ENCODE data around the gene ABCA4. TPM values are rescaled to one million over a fixed set of nuclear protein-coding genes. Genes with fewer than 3 reads are reported as not detected.

Gene ABCA4
- total and polyA plus RNA-seq, 8 donors = 0.08 to 1.2 (median 0.37) TPM; not detected in 5

DNA sequence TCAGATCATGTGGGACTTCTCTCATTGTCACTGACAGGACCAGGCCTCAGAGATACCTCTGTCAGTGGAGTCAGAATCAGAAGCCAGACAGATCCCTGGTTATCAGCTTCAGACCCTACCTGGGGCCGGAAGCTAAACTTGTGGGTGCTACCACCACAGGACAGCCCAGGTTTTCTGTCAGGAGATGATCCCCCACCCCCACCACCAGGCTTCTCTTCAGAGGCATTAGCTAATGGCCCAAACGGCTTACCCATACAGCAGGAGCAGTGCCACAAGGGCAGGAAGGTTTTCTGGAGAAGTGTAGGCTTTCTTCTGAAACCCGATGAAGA lies 105.5 kb downstream of the ABCA4 start:
- 64 to 92% (median 88%) methylated on average over 3 of the region's 3 CpGs for WGBS, 5 donors
- Histone ChIP-seq H3K36me3 (no peaks in the 10 kb centered on the region), H3K27ac (no peak overlapping the region), H3K4me1 (peaks cover 3 to 8% (median 5%) of the 10 kb centered on the region in 4 donors), H3K27me3 (no peaks in the 10 kb centered on the region), H3K4me3 (no peak overlapping the region), H3K9me3 (no peaks in the 10 kb centered on the region)
- intact Hi-C loops (cut with DNase I; ENCODE audit: low total_unique reads) = no loop called here
- no peak for DNase-seq
- TF ChIP-seq, protein P1, sequence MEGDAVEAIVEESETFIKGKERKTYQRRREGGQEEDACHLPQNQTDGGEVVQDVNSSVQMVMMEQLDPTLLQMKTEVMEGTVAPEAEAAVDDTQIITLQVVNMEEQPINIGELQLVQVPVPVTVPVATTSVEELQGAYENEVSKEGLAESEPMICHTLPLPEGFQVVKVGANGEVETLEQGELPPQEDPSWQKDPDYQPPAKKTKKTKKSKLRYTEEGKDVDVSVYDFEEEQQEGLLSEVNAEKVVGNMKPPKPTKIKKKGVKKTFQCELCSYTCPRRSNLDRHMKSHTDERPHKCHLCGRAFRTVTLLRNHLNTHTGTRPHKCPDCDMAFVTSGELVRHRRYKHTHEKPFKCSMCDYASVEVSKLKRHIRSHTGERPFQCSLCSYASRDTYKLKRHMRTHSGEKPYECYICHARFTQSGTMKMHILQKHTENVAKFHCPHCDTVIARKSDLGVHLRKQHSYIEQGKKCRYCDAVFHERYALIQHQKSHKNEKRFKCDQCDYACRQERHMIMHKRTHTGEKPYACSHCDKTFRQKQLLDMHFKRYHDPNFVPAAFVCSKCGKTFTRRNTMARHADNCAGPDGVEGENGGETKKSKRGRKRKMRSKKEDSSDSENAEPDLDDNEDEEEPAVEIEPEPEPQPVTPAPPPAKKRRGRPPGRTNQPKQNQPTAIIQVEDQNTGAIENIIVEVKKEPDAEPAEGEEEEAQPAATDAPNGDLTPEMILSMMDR (IDR thresholded peaks at IDR 0.05) = no peak
- TF ChIP-seq EP300 (IDR thresholded peaks at IDR 0.05) (no peak), POLR2AphosphoS5 (IDR thresholded peaks at IDR 0.05) (no peak), POLR2A (IDR thresholded peaks at IDR 0.05) (no peak)

DNA sequence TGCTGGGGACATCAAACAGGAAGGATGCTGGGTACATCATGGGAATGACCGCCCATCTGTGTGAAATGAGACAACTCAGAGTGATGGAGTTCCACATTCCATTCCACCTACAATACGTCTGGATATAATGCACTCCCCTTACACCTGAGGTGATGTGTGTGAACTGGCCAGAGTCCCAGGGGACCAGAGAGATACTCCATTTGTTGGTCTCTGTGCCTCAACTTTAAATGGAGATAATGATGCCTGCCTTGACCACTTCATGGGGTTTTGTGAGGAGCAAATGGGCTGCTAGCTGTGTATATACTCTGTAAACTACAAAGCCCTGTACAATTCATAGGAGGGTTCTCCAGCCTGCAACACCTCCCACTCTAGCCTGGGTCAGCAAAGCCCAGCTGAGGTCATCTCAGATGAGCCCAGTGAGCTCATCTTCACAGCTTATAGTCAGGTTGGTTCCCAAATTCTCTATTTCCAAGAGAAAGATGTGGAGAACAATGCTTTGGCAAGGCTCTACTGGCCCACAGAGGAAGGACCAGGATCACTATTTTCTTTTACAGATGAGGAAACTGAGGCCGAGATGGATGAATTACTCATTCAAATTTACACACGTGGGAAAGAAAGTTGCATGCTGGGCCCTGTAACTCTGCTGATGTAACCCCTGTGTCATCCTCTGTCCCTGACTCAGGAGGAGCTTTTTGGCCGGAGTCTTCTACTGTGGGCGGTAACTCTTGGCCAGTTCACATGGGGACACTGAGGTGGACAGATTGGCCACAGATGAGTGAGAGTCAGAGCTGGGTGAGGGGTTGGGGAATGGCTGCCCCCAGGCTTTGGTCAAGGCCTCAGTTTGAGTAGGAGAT lies 106.1 kb downstream of the ABCA4 start:
- no peak overlapping the region for H3K4me3 ChIP-seq
- no peaks in the 10 kb centered on the region for H3K27me3 ChIP-seq
- H3K36me3 ChIP-seq = no peaks in the 10 kb centered on the region
- peaks cover 0 to 2% (median under 1%) of the 10 kb centered on the region in 4 donors for H3K4me1 ChIP-seq
- no peak for DNase-seq
- intact Hi-C loops (cut with DNase I; ENCODE audit: low total_unique reads) = no loop called here
- no peak for TF ChIP-seq POLR2AphosphoS5 (IDR thresholded peaks at IDR 0.05)
- TF ChIP-seq, protein P1 (IDR thresholded peaks at IDR 0.05) = no peak
- TF ChIP-seq POLR2A (IDR thresholded peaks at IDR 0.05) = no peak
- no peak for TF ChIP-seq EP300 (IDR thresholded peaks at IDR 0.05)
- H3K27ac ChIP-seq = no peak overlapping the region
- 82 to 95% (median 89%) methylated on average over 6 of the region's 6 CpGs for WGBS, 5 donors
- no peaks in the 10 kb centered on the region for H3K9me3 ChIP-seq

DNA sequence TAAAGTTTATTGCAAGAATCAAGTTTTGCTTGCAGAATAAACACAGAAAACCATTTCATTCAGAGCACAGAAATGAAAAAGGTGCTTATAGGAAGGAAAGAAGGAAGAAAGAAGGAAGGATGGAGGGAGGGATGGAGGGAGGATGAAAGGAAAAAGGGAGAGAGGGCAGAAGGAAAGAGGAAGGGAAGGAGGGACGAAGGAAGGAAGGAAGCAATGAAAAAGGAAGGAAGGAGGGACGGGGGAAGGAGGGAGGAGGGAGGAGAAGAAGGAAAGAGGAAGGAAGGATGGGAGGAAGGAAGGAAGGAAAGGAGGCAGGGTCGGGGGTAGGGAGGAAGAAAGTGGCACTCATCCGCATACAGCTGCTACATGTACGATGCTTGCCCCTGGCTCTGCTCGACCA lies 106.9 kb downstream of the ABCA4 start:
- H3K9me3 ChIP-seq = no peaks in the 10 kb centered on the region

DNA sequence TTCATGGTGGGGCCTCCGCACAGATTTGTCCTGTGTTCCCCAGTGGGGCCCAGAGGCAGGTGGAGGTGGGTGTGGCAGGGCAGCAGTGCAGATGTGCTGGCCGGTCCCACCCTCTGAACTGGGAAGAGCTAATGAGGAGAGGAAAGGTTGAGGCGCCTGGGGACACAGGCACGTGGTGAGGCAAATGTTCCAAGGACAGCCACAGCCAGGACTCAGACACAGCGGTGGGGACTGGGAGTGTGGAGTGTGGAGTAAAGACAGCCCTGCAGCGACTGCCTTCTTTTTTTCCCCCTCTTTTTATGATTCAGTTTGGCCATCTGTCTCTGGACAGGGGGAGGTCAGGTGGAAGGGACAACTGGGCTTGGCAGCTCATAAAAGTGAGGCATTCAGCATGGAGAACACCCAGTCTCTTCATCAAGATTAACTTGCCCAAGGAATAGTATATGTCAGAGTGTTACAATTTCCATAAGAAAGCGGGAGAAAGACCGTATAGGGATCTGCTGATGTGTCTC lies 107.5 kb downstream of the ABCA4 start:
- H3K9me3 ChIP-seq = no peaks in the 10 kb centered on the region
- DNase-seq = no peak
- intact Hi-C loops (cut with DNase I; ENCODE audit: low total_unique reads) = no loop called here
- 81 to 90% (median 88%) methylated on average over 8 of the region's 8 CpGs for WGBS, 5 donors
- TF ChIP-seq POLR2A (IDR thresholded peaks at IDR 0.05) = no peak
- TF ChIP-seq, protein P1 (IDR thresholded peaks at IDR 0.05) = no peak
- TF ChIP-seq EP300 (IDR thresholded peaks at IDR 0.05) = no peak
- no peak for TF ChIP-seq POLR2AphosphoS5 (IDR thresholded peaks at IDR 0.05)
- no peak overlapping the region for H3K27ac ChIP-seq
- H3K36me3 ChIP-seq = no peaks in the 10 kb centered on the region
- no peaks in the 10 kb centered on the region for H3K27me3 ChIP-seq
- H3K4me1 ChIP-seq = no peaks in the 10 kb centered on the region
- no peak overlapping the region for H3K4me3 ChIP-seq

More for the DNA sequence above, 106.9 kb downstream of the ABCA4 start:
- no peak for TF ChIP-seq POLR2A (IDR thresholded peaks at IDR 0.05)
- no peak for TF ChIP-seq EP300 (IDR thresholded peaks at IDR 0.05)
- no peak for TF ChIP-seq POLR2AphosphoS5 (IDR thresholded peaks at IDR 0.05)
- TF ChIP-seq, protein P1 (IDR thresholded peaks at IDR 0.05) = no peak
- Histone ChIP-seq H3K27ac (no peak overlapping the region), H3K4me1 (no peaks in the 10 kb centered on the region), H3K27me3 (no peaks in the 10 kb centered on the region), H3K4me3 (no peak overlapping the region), H3K36me3 (no peaks in the 10 kb centered on the region)
- DNase-seq = no peak
- WGBS, 5 donors = 68 to 75% (median 71%) methylated on average over 6 of the region's 6 CpGs
- intact Hi-C loops (cut with DNase I; ENCODE audit: low total_unique reads) = no loop called here

Measured in stomach (tissue), 9 donors.